ENCODE measurements around the gene OR52K1. TPM values are rescaled to one million over a fixed set of nuclear protein-coding genes. Genes with fewer than 3 reads are reported as not detected.
"Not testable (repeated sequence)": the region's sequence is repeated elsewhere in the genome, so short reads cannot be mapped to it uniquely, and the experiment has no call there.

OR52K1 gene
- total RNA-seq, 1 donor: not detected

DNA sequence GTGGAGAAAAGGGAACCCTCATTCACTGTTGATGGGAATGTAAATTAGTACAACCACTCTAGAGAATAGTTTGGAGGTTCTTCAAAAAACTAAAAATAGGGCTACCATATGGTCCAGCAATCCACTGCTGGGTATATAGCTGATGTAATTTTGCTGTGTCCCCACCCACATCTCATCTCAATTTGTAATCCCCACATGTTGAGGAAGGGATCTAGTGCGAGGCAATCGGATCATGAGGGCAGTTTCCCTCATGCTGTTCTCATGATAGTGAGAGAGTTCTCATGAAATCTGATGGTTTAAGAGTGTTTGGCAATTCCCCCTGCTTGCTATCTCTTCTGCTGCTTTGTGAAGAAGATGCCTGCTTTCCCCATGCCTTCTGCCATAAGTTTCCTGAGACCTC is 45.5 kb downstream of the OR52K1 start:
- no peak overlapping the region for H3K4me3 ChIP-seq (ENCODE audit: low read depth, low read length)
- no peak for DNase-seq (ENCODE audit: low read depth)
- no peak for TF ChIP-seq CTCF (IDR thresholded peaks at IDR 0.05; ENCODE audit: insufficient read depth, low read length)

DNA sequence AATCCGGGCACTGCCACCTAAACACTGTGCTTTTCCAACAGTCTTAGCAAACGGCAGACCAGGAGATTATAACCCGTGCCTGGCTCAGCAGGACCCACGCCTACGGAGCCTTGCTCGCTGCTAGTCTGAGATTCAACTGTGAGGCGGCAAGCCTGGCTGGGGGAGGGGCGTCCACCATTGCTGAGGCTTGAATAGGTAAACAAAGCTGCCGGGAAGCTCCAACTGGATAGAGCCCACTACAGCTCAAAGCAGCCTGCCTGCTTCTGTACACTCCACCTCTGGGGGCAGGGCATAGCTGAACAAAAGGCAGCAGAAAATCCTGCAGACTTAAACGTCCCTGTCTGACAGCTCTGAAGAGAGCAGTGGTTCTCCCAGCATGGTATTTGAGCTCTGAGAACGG is 49.2 kb downstream of the OR52K1 start:
- DNase-seq (ENCODE audit: low read depth); H3K4me3 ChIP-seq (ENCODE audit: low read depth, low read length): not testable (repeated sequence)

- TF ChIP-seq CTCF (IDR thresholded peaks at IDR 0.05; ENCODE audit: insufficient read depth, low read length): peak; percentile 75
- peak; percentile 49 for DNase-seq (ENCODE audit: low read depth)
- no peak overlapping the region for H3K4me3 ChIP-seq (ENCODE audit: low read depth, low read length)
Measured at GRCh38 chr11:4539603-4540219, 57.3 kb downstream of the OR52K1 start.

DNA sequence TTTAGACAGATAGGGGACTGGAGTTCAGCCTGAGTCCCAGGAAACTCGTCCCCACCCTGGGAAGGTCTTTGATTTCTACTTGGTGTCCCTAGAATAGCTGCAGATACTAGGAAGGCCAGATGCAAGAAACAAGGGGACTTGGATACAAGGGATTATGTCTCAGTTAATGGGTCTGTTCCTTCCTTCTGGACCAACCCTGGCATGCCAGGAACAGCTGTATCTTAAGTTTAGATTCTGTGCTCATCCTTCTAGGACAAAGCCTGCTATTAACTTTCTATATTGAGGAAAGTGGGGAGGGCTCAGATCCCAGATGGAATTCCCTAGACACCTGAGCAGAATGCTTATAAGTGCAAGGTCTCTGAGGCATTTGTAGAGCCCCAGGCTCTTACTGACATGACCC is 58.6 kb downstream of the OR52K1 start:
- no peak for TF ChIP-seq CTCF (IDR thresholded peaks at IDR 0.05; ENCODE audit: insufficient read depth, low read length)
- no peak for DNase-seq (ENCODE audit: low read depth)
- no peak overlapping the region for H3K4me3 ChIP-seq (ENCODE audit: low read depth, low read length)

Other genes with a start within 250 kb of the OR52K1 start
- not detected in 2 replicates for gene OR52B4, start 114.3 kb upstream of the OR52K1 start, total RNA-seq (ENCODE audit: low replicate concordance)
- 15.4 and 15.6 TPM in 2 replicates for gene TRIM21, start 88.9 kb upstream of the OR52K1 start, total RNA-seq (ENCODE audit: low replicate concordance)
- gene OR52K2, start 33.4 kb upstream of the OR52K1 start, total RNA-seq (ENCODE audit: low replicate concordance): not detected in 2 replicates
- not detected in 2 replicates for gene OR52M1, start 62.5 kb downstream of the OR52K1 start, total RNA-seq (ENCODE audit: low replicate concordance)
- gene OR52I2, start 99.1 kb downstream of the OR52K1 start, total RNA-seq (ENCODE audit: low replicate concordance): not detected in 2 replicates
- not detected in 2 replicates for gene OR52I1, start 111.4 kb downstream of the OR52K1 start, total RNA-seq (ENCODE audit: low replicate concordance)
- 9.9 and 13.0 TPM in 2 replicates for gene TRIM68, start 125.6 kb downstream of the OR52K1 start, total RNA-seq (ENCODE audit: low replicate concordance)
- not detected in 2 replicates for gene OR51D1, start 154.8 kb downstream of the OR52K1 start, total RNA-seq (ENCODE audit: low replicate concordance)
- gene OR51E1, start 161.3 kb downstream of the OR52K1 start, total RNA-seq (ENCODE audit: low replicate concordance): not detected in 2 replicates
- gene OR51E2, start 215.2 kb downstream of the OR52K1 start, total RNA-seq (ENCODE audit: low replicate concordance): not detected in 2 replicates
- not detected in 2 replicates for gene MMP26, start 222.1 kb downstream of the OR52K1 start, total RNA-seq (ENCODE audit: low replicate concordance)